ENCODE results near the gene ADRA2C.

The ADRA2C gene

DNA sequence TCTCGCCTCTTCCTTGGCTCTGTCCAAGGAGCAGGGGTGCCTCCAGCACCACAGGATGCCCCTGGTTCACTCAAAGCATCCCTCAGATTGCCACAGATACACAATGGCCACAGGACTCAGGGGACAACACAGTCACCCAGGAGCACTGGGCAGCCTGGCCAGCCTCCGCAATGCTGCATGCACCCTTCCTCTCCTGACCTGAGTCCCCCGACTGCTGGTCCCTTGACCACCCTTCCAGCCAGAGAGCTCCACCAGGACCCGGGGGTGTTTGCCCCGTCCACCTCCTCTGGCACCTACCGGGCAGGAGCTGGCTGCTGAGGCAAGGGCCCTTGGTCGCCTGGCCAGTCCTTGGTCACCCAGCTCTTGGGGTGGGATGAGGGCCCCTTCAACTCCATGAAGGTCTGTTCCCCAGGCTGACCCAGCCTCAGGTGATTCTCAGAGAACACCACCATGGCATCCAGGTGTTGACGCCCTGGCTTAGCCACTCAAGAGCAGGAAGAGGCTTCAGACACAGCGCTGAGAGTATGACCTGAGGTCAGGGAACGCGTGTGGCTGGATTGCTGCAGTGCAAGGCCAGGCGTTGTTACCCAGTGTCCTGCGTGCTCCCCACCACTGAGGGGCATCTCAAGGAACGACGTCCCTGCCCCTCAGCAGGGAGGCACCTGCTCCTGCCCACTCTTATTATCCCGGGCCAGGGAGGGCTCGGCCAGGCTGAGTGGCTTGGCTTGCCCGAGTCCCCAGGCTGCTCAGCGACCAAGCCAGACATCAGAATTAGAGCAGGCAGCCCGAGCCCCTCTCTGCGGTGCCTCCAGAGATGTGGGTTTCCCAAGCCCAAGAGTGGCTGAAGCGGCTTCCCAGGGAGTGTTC is 10.2 kb downstream of the ADRA2C start:
- no peak for DNase-seq (ENCODE audit: low read depth, low spot score)

DNA sequence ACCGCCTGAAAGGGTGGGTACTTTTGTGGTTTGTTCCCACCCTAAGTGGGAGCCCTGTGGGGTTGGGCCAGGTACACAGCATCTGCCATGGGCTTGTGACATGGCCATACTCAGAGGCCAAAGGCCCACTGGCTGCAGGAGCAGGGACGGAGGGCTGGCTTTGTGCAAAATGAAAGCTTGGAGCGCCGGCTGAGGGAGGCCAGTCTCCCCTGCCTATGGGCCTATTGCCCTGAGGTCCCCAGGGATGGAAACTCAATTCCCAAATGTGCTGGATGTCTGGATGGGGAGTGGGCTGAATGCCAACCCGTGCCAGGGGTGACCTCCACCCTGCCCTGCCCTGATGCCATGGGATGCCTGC is 10.8 kb downstream of the ADRA2C start:
- DNase-seq (ENCODE audit: low read depth, low spot score), result no peak

DNA sequence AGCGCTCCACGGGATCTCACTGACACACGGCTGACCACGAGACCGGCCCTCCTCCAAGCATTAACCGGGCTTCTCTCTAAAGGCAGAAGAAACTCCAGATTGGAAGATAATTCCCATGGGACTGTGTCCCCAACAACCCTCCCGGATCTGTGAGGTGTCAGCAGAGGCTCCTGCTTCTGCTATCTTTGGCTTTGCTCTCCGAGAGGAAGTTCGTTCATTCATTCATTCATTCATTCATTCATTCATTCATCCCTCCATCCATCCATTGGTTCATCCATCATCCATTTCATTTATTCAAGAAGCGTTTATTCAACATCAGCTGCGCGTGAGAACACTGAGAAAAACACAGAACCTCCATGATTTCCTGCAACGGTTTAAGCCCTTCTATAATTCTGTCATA is 11.5 kb downstream of the ADRA2C start:
- no peak for DNase-seq (ENCODE audit: low read depth, low spot score)

DNA sequence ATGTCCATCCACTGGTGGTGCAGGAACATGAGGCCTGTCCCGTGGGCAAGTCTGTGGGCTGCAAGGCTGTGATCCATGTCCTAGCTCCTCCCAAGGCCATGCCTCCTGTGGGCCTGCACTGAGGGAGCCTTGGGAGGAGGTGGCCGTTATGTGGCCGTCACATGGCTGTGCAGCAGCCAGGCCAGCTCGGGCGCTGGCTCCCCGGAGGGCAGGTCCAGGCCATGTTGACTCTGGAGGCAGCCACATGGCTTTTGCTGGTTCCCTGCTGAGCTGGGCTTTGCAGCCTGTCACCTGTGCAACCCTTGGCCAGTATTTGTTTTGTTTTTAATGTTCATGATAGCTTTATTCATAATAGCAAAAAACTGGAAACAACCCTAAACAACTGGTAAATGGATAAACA is 13.3 kb downstream of the ADRA2C start:
- no peak for DNase-seq (ENCODE audit: low read depth, low spot score)

DNA sequence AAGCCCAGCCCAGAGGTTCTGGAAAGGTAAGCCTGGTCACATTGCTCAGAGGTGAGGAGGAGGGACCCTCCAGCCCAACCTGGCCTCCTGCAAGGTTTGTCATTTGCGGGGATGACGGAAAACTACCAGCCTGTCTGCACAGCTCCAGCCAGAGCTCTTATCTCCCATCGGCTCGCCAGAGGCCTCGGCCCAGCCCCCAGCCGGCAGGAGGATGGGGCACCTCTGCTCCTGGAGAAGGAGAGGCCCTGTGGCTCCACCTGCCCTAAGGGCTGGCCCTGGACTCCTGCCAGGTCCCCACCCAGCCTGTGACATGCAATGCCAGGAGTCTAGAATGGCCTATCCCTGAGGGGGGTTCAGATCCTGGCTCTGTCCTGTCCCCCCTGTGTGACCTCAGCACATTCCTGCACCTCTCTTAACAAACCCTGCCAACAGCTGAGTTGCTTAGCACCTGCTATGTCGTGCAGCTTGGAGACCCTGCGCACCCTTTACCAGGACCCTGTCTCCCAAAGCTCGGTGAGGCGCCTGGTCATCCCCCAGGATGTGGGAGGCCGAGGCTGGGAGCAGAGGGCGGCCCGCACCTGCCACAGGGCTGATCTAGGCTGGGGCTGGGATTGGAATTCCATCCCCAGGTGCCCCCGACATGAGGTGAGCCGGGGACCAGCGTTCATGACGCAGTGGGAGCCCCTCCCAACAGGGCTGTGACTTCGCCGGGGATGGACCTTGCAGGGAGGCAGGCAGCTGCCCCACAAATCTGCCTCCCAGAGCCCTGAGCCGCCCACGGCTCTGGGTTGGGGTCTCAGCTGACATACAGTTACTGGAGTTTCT is 14.4 kb downstream of the ADRA2C start:
- DNase-seq (ENCODE audit: low read depth, low spot score), result no peak

DNA sequence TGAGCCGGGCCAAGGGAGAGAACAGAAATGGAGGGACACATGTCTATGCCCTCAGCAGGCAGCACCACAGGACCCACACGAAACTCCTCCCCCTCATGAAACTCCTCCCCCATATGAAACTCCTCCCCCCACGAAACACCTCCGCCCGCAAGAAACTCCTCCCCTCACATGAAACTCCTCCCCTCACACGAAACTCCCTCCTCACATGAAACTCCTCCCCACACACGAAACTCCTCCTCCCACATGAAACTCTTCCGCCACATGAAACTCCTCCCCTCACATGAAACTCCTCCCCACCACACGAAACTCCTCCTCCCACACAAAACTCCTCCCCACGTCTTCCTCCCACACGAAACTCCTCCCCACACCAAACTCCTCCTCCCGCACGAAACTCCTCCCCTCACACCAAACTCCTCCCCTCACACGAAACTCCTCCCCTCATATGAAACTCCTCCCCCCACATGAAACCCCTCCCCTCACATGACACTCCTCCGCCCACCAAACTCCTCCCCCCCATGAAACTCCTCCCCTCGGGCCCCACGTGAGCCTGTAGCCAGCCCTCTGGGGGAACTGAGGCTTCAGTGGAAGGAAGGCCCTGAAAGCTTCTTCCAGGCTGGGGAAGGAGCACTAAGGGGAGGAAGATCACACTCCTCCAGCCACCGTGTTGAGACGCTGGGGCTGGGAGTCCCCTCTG is 15.2 kb downstream of the ADRA2C start:
- DNase-seq (ENCODE audit: low read depth, low spot score), result no peak

DNA sequence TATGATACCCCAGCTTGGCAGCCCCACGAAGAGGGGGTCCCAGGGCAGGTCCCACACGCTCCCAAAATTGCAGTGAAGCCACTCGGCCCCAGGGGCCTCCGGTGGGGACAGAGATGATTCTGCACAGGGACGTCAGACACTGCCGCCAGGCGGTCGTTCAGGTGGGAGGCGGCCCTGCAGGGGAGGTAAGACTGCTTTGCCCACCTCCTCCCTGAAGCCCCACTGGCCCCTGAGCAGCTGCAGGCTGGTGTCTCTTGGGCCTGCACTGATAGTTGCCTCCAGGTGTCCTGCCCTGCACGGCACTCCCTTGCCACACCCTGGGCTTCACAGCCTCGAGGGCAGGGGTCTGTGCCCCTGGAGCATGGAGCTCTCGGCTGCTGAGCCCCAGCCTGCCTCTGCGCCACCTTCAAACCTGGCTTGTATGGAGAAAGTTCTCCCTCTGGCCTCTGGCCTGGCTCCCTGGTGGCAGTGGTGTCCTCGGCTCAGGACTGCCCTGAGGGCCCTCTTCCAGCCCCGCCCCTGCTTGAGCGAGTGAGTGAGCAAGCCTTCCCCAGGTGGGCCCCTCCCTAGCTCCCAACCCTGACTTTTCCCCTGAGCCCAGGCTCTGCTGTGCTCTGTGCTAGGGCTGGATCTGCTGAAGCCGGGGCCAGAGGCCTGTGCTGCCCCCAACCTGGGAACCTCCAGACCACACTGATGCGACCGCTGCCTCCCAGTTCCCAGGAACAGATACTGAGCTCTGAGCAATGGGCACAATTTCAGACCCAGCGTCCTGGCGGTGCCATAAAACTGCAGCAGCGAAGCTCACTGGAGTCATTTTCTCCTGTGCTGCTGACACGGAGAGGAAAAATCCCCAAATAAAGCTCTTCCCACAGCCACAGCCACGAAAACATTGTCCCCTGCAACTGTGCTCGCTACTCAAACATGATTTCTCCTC is 16.1 kb downstream of the ADRA2C start:
- no peak for DNase-seq (ENCODE audit: low read depth, low spot score)

DNA sequence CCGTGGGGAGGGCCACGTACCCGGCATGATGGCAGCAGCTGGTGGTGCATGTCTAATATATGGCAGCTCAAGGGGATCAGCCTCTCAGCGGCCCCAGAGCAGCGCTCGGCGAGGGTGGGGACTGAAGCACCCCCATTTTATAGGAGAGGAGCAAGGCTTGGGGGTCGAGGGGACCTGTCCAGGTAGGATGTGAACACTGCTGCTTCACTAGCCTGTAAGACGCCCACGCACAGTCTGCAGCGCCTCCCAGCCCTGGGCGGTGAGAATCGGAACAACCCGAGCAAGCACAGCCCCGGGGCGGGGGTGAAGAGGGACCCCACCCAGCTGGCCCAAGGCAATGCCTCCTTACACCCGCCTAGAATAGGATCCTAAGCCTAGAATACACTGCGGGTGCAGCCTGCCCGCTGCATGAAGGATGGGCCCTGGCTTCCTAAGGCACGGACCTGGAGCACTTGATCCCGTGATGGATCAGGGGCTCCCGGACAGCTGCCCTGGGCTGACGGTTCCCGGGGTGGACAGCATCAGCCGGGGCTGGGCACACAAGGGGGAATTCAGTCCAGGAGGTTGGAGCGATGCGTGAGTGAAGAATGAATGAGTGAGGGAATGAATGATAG is 17.6 kb downstream of the ADRA2C start:
- DNase-seq (ENCODE audit: low read depth, low spot score), result no peak

DNA sequence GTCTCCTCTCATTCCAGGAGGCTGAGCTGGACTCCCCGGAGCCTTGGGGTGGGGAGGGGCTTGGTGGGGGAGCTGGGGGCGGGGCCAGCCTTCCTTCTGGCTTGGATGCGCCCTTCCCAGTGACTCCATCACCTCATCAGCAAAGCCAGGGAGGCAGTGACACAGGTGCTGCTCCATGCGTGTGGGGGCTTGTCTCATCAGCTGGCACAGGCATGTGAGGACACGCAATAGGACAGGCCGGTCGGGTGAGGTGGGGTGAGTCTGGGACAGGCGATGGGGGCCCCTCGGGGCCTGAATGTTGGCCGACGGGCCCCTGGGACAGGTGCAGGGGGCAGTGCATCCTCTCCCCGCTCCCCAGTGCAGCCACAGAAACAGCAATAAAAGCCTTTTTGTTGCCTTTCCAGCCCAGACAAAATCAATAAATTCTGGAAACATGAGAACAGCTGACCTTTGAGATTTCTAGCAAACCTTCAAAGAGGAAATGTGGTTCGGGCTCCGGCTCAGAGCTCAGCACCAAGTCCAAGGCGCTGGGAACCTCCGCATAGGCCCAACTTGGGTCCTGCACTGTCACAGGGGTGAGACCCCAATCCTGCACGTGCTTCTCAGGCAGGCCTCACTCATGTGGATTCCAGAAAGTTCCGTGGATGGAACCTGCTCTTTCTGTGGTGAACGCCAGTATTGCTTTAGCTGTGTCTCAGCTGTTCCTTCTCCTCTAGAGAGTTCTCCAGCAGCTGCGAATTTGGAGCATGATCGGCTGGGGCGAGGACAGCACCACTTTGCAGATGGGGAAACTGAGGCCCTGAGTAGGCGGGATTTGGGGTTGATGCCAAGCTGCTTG is 18.5 kb downstream of the ADRA2C start:
- DNase-seq (ENCODE audit: low read depth, low spot score), result no peak

DNA sequence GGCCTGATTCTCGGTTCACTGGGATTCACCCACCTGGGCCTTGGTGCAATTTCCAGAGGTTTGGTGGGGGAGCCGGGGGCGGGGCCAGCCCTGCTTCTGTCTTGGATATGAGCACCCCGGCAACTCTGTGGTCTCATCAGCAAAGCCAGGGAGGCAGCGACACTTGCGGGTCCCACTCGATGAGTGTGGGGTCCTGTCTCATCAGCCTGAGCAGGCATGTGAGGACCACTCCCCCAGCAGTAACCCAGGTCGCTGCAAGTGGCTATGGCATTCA is 19.0 kb downstream of the ADRA2C start:
- no peak for DNase-seq (ENCODE audit: low read depth, low spot score)

DNA sequence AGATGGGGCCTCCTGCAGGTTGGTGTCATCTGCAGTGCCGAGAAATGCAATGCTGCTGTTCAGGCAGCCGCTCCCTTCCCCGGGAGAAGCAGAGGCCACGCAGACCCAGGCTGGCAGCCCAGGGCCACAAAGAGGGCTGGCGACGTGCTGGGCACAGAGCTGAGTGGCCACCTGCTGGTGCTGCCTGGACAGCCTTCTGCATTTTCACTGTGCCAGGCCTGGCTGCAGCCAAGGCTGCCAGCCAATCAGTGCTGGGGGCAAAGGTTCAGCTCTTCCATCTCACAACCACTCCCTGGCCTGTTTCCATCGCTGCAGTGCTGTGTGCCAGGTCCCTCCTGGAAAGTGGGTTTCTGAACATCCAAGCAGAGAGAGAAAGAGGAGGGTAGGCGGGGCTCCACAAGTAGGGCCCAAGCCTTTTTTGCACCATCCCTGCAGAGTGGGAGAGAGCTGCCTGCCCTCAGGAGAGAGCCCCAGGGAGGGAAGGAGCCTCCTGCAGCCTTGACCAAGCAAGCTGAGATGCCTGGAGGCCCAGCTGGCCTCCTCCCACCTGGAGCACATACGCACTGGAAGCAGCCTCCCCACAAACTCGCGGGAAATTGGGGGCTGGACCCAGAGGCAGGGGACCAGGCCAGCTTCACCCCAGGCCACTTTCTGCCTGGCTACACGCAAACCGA is 20.1 kb downstream of the ADRA2C start:
- no peak for DNase-seq (ENCODE audit: low read depth, low spot score)

DNA sequence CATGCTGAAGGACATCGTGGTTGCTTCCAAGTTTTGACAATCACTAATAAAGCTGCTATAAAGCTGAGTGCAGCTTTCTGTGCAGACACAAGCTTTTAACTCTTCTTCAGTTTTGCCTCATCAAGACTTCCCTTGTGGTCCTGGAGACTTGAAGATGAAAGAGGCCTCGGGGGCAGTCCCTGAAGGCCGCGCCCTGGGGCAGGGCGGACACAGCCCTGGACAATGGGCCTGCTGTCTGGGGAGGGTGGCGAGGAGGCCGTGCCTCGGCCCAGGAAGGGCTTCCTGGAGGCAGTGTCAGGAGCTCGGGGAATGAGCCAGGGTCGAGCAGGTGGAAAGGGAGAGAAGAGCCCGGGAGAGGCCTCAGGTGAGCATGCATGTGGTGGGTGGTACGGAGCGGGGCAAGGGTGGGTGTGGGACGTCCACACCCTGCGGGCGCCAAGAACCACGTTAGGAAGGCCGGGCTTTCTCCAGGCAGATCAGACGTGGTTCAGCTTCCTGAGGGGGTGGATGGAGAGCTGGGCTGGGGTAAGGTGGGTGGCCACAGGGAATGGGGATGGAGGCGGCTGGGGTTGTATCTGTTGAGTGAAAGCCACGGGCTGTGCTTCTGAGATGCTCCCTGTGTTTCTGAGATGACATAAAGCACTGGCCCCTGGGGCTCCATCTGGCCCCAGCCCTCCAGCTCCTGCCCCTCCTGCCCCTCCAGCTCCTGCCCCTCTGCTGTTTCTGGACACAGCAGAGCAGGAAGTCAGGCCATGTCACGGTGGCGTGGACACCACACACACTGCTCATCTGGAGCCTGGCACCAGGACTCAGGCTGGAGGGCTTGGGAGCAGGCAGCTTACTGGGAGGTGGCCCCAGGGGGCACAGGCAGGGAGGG is 21.5 kb downstream of the ADRA2C start:
- DNase-seq (ENCODE audit: low read depth, low spot score), result no peak

DNA sequence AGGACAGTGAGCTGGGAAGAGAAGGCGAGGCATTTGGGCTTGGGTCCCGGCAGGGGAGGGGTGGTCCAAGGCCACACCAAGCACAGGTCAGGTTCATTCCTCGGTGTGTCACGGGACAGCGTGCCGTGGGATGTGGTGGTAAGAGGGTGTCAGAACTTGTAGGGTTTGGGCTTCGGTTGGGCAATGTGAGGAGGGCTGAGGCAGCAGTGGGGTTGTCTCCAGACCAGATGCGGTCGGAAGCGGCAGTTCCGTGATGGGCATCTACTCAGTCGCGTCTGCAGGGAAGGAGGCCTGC is 22.1 kb downstream of the ADRA2C start:
- no peak for DNase-seq (ENCODE audit: low read depth, low spot score)

DNA sequence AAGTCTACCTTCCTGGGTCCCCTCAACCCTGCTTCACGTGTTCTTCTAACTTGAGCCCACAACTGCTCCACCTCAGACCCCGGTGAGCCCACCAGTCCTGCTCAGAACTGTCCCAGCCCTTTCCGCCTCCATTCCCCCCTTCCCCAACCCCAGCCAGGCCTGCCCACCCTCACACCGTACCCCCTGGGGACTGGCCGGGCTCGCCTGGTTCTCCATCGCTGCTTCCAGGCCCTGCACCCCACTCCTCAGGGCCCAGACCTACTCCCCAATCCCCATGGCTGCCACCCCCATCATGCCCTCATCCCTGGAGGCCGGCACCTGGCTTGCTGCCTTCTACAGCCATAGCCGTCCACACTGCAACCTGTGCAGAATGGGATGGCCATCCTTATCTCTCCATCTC is 23.4 kb downstream of the ADRA2C start:
- no peak for DNase-seq (ENCODE audit: low read depth, low spot score)

DNA sequence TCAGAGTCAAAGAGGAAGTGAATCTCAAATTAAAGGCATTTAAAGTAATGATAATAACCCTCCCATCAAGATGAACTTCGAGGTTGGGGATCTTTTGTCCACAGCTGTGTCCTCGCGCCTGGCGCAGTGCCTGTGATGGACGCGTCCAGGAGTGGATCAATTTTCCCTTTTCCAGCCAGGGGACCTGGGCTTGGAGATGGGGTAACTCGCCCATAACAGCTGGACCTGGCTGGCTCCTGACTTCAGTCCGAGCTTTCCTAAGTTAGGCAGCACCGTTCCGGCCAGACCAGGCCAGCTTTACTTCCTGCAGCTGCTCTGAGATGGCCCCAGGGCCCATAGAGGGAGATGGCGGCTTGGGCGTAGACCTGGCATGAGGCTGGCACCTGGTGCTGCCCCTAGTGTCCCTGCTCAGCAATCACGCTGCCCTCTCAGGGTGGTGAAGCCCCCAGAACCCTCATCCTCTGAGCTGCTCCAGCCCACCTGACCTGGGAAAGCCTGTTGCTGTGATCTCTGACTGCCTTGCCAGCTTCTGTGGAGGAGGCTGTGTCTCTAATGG is 23.9 kb downstream of the ADRA2C start:
- no peak for DNase-seq (ENCODE audit: low read depth, low spot score)

DNA sequence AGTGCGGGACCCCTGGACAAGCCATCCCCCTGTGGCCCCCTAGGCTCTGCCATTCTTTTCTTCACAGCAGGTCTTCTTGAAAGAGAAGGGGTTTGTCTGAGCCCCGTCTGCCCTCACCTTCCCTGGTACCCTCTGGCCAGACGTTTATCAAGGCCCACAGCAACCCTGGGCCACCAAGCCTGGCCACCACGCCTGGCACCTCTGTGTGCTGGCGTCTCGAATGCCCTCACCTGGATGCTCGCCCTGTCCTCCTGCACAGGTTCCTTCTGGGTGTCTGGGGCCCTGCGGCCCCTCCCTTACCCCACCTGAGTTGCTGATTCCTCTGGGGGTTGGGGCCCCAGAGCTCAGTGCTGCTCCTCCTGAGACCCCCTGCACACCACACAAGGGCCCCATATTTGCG is 25.1 kb downstream of the ADRA2C start:
- DNase-seq (ENCODE audit: low read depth, low spot score), result no peak

DNA sequence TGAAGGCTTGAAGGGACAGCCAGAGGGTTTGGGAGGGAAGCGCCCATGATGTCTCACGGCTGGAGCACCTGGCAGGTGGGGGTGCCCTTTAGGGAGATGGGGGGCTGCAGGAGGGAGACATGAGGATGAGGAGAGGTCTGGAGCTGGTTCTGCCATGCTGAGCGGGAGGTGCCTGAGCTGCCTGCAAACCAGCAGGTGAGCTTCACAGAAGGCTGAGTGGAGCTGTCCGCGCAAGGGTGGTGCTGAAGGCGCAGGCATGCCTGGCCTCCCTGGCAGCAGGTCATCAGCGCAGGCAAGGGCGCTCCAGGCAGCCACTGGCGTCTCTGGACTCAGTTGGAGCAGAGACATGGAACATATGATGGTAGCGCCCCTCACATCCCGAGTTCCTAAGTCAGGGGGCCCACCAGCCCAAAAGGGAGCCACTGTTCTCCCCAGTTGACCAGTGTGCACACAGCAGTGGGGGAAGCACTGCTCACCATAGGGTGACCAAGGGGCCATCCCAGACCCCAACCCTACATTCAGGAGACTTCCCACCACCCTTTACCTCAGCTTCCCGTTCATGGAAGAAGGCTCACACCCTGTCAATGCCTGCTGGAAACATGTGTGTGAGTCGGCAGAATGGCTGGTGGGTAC is 25.8 kb downstream of the ADRA2C start:
- DNase-seq (ENCODE audit: low read depth, low spot score), result no peak

DNA sequence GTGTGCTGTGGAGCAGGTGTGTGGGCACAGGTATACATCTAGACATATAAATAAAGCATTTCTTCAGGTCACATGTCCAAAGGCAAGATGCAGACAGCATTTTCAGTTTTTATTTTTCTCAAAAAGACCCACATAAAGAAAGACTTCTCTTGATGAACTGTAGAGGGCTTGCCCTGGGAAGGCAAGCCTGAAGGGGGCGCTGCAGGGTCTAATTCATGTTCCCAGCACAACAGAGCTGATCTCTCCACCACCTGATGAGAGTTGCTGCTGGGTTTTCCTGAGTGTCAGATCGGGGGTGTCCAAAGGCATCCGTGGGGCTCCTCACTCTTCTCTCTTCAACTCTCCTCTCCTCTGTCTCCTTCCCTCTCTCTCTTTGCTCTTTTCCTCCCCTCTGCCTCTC is 26.6 kb downstream of the ADRA2C start:
- DNase-seq (ENCODE audit: low read depth, low spot score), result no peak

Data from activated CD4-positive, CD25-positive, alpha-beta regulatory T cell treated with anti-CD3 and anti-CD28 coated beads, Interleukin-2, amount 50 U/mL, for 16 hours (primary cell).